IMR-90 (cell line): ENCODE results near the gene PIEZO2. TPM values are rescaled to one million over a fixed set of nuclear protein-coding genes. Genes with fewer than 3 reads are reported as not detected.
"Not testable (repeated sequence)": the region's sequence is repeated elsewhere in the genome, so short reads cannot be mapped to it uniquely, and the experiment has no call there.

Experiments
- ATAC-seq: fragments of 200-7000 bp; cut with Tn5 transposase; 2 replicates; pipeline ENCODE4 v1.9.1; 2020; ENCODE audit warnings: low read depth, mild to moderate bottlenecking, moderate library complexity
- BruUV-seq: library from RNA; stranded (reverse); fragments of 400-500 nt; replicated peaks from 2 replicates; lab custom pipeline; 2021; lab: Mats Ljungman, UMichigan
- CTCF ChIA-PET: fragments of 300-600 bp; formaldehyde crosslinking; extraction: SDS; loops from one replicate; lab custom pipeline; 2021; ENCODE audit warnings: antibody characterized with exemption; lab: Yijun Ruan, JAX
- POLR2A ChIA-PET: fragments of 300-600 bp; sonication (Branson Sonifier 250); formaldehyde crosslinking; loops from one replicate; lab custom pipeline; 2022; ENCODE audit warnings: antibody characterized with exemption; ENCODE audit not compliant: unreplicated experiment; lab: Charles Lee
- DNase-seq: peaks from one replicate; pipeline ENCODE4 v3.0.0; 2013
- H2AFZ ChIP-seq: replicated peaks from 2 replicates; pipeline ENCODE3; 2013; ENCODE audit warnings: low read length, mild to moderate bottlenecking; ENCODE audit not compliant: poor library complexity
- H2AK5ac ChIP-seq: 2 replicates; pipeline ENCODE4 v1.6.1; 2013; ENCODE audit warnings: low read depth, low read length, inconsistent platforms
- H2AK9ac ChIP-seq: replicated peaks from 2 replicates; pipeline ENCODE3; 2013; ENCODE audit warnings: mild to moderate bottlenecking, low read depth, low read length, moderate library complexity; ENCODE audit not compliant: poor library complexity
- H2BK120ac ChIP-seq: 2 replicates; pipeline ENCODE4 v1.6.1; 2013; ENCODE audit warnings: low read depth, low read length, inconsistent platforms
- H2BK15ac ChIP-seq: 3 replicates; pipeline ENCODE4 v1.6.1; 2013; ENCODE audit warnings: low read depth, low read length, inconsistent platforms
- H2BK20ac ChIP-seq: 2 replicates; pipeline ENCODE4 v1.6.1; 2013; ENCODE audit warnings: low read depth, mild to moderate bottlenecking, inconsistent platforms, low read length, moderate library complexity
- H2BK5ac ChIP-seq: 2 replicates; pipeline ENCODE4 v1.6.1; 2013; ENCODE audit warnings: mild to moderate bottlenecking, low read depth, low read length, inconsistent platforms; ENCODE audit not compliant: poor library complexity, severe bottlenecking
- H3K14ac ChIP-seq: replicated peaks from 2 replicates; pipeline ENCODE4 v1.6.1; 2013; ENCODE audit warnings: low read depth, low read length, inconsistent platforms
- H3K18ac ChIP-seq: 2 replicates; pipeline ENCODE4 v1.6.1; 2013; ENCODE audit warnings: low read depth, low read length, control low read depth
- H3K23ac ChIP-seq: 2 replicates; pipeline ENCODE4 v1.6.1; 2013; ENCODE audit warnings: low read depth, low read length, inconsistent platforms
- H3K27ac ChIP-seq: 2 replicates; pipeline ENCODE4 v1.5.1; 2013; ENCODE audit warnings: mild to moderate bottlenecking, control low read depth, low read length; ENCODE audit not compliant: insufficient read depth
- H3K27me3 ChIP-seq: 2 replicates; pipeline ENCODE4 v1.6.1; 2013; ENCODE audit warnings: low read length; ENCODE audit not compliant: control insufficient read depth, insufficient read depth
- H3K36me3 ChIP-seq: 2 replicates; pipeline ENCODE4 v1.6.1; 2013; ENCODE audit warnings: low read length, mixed read lengths; ENCODE audit not compliant: control insufficient read depth, insufficient read depth
- H3K4ac ChIP-seq: 2 replicates; pipeline ENCODE4 v1.6.1; 2013; ENCODE audit warnings: low read depth, low read length, inconsistent platforms
- H3K4me1 ChIP-seq: 2 replicates; pipeline ENCODE4 v1.6.1; 2013; ENCODE audit warnings: low read length, mixed read lengths; ENCODE audit not compliant: control insufficient read depth, insufficient read depth
- H3K4me2 ChIP-seq: 2 replicates; pipeline ENCODE4 v1.6.1; 2013; ENCODE audit warnings: low read depth, mild to moderate bottlenecking, control low read depth, low read length, moderate library complexity
- H3K4me3 ChIP-seq: 2 replicates; pipeline ENCODE4 v1.5.1; 2013; ENCODE audit warnings: low read depth, mild to moderate bottlenecking, control low read depth, low read length, moderate library complexity; ENCODE audit not compliant: insufficient read depth
- H3K56ac ChIP-seq: 2 replicates; pipeline ENCODE4 v1.6.1; 2013; ENCODE audit warnings: low read length, inconsistent platforms; ENCODE audit not compliant: insufficient read depth; ENCODE audit errors: extremely low read depth
- H3K79me1 ChIP-seq, 2 experiments: 2 replicates each; pipeline ENCODE4 v1.6.1; 2013; ENCODE audit warnings: low read length in 2 of 2, inconsistent platforms in 1 of 2, low read depth in 1 of 2
- H3K9ac ChIP-seq: 2 replicates; pipeline ENCODE4 v1.6.1; 2013; ENCODE audit warnings: low read depth, low read length, control low read depth
- H3K9me1 ChIP-seq: 2 replicates; pipeline ENCODE4 v1.6.1; 2013; ENCODE audit warnings: low read length, inconsistent platforms; ENCODE audit not compliant: insufficient read depth
- H3K9me3 ChIP-seq: 2 replicates; pipeline ENCODE4 v1.6.1; 2013; ENCODE audit warnings: low read length; ENCODE audit not compliant: control insufficient read depth, insufficient read depth
- H4K20me1 ChIP-seq: 2 replicates; pipeline ENCODE4 v1.6.1; 2013; ENCODE audit warnings: low read length, inconsistent platforms; ENCODE audit not compliant: insufficient read depth
- H4K5ac ChIP-seq: 2 replicates; pipeline ENCODE4 v1.6.1; 2013; ENCODE audit warnings: mild to moderate bottlenecking, low read depth, low read length, control low read depth
- H4K8ac ChIP-seq, 2 experiments: 2 replicates each; pipeline ENCODE4 v1.6.1; 2013; ENCODE audit warnings: low read depth in 2 of 2, low read length in 2 of 2, control low read depth in 1 of 2, inconsistent platforms in 1 of 2
- H4K91ac ChIP-seq: 2 replicates; pipeline ENCODE4 v1.6.1; 2013; ENCODE audit warnings: low read depth, low read length, inconsistent platforms; ENCODE audit not compliant: insufficient read depth
- WGBS, 2 experiments: methylation state at CpG; one replicate each; pipeline versions ENCODE4 v1.1.5 to v1.1.7; 2013; ENCODE audit warnings: missing lambda C conversion rate in 2 of 2; ENCODE audit not compliant: insufficient read length in 1 of 2; ENCODE audit errors: extremely low coverage in 2 of 2; 5-methylcytosine and 5-hydroxymethylcytosine counted together
- dilution Hi-C: fragments of 300-500 bp; cut with HindIII; formaldehyde crosslinking; loops from one replicate; pipeline ENCODE4 v1.14.3; 2018; ENCODE audit warnings: low sequenced_read_pairs; ENCODE audit not compliant: unreplicated experiment
- in situ Hi-C: fragments of 300-500 bp; cut with MboI; formaldehyde crosslinking; loops from 3 replicates; pipeline ENCODE4 v1.14.3; 2019; ENCODE audit warnings: low sequenced_read_pairs, inconsistent platforms, mixed read lengths
- intact Hi-C: fragments of 100-400 bp; cut with micrococcal nuclease; formaldehyde crosslinking; loops from 2 replicates; pipeline ENCODE4 v1.10.0; 2022
- polyA plus RNA-seq, 3 experiments: library from polyadenylated mRNA; depleted of rRNA; stranded (reverse); fragments of >200 nt; gene quantifications; 2 replicates each; pipeline ENCODE4 v1.2.3, GENCODE V29; 2012; ENCODE audit warnings: low replicate concordance in 1 of 3
- total RNA-seq: library from RNA; depleted of rRNA; stranded (reverse); fragments of >200 nt; gene quantifications from 2 replicates; pipeline ENCODE4 v1.2.3, GENCODE V29; 2012

Gene PIEZO2
- total and polyA plus RNA-seq, 2 of the 4 experiments (the other 2 are of a cell fraction), result 2.4 to 4.1 TPM

DNA sequence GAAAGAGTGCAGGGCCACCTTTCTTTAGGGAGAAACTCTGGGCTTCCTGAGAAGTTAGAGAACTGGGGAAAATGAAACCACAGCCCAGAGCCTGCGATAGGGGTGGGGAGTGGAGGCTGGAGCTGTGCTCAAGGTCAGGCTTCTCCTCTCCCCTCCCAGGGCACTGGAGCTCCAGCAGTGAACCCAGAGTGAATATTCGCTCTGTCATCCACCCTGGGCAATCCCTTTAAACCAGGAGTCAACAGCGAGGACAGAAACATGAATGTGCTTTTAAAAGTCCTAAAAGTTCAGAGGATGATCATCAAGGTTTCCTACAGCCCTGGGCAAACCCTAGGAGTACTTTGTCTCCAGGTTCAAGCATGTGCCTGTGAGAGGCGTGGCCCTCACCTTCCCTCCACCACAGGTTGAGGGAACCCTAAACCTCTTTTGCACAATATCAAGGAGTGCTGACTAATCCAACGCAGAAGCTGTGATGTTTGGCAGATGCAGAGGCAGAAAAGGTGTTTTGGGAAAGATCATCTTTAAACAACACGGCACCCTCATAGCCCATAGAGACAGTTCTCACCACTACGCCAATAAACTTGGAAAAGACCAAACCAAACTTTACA is 522.7 kb downstream of the PIEZO2 start:
- dilution Hi-C loops, H2AFZ ChIP-seq, H2BK5ac ChIP-seq, BruUV-seq, H3K36me3 ChIP-seq, H3K14ac ChIP-seq, H3K9me3 ChIP-seq, H3K4me2 ChIP-seq, H3K4me3 ChIP-seq, H3K4me1 ChIP-seq, H3K56ac ChIP-seq, H2AK5ac ChIP-seq, H3K79me1 ChIP-seq, POLR2A ChIA-PET, H4K5ac ChIP-seq, H2AK9ac ChIP-seq, H3K9ac ChIP-seq, H2BK20ac ChIP-seq, H4K91ac ChIP-seq, CTCF ChIA-PET, ATAC-seq, DNase-seq, H3K18ac ChIP-seq, H2BK120ac ChIP-seq, H3K23ac ChIP-seq, H4K20me1 ChIP-seq, H3K27ac ChIP-seq, H3K9me1 ChIP-seq, intact Hi-C loops, H3K4ac ChIP-seq, H4K8ac ChIP-seq, H3K27me3 ChIP-seq, H2BK15ac ChIP-seq: not testable (repeated sequence)
- in situ Hi-C loops, result loop anchor here (10.0 kb wide), 1 partner anchor 1588 kb away; no protein-coding TSS in a partner anchor
- no CpG with 5 or more reads among the region's 7 CpGs for WGBS, 2 experiments

GRCh38 chr18:10623606-10624005 is 525.8 kb downstream of the PIEZO2 start:
- H3K56ac ChIP-seq, intact Hi-C loops, H2BK120ac ChIP-seq, H3K9ac ChIP-seq, POLR2A ChIA-PET, H3K18ac ChIP-seq, H2BK20ac ChIP-seq, H4K8ac ChIP-seq, H3K4ac ChIP-seq, H3K9me3 ChIP-seq, H3K14ac ChIP-seq, H2AK9ac ChIP-seq, H2BK5ac ChIP-seq, H3K4me1 ChIP-seq, H3K27ac ChIP-seq, CTCF ChIA-PET, BruUV-seq, H3K4me2 ChIP-seq, H3K79me1 ChIP-seq, H4K5ac ChIP-seq, dilution Hi-C loops, H2BK15ac ChIP-seq, H3K4me3 ChIP-seq, H3K9me1 ChIP-seq, H4K91ac ChIP-seq, ATAC-seq, H3K27me3 ChIP-seq, H2AFZ ChIP-seq, DNase-seq, H3K36me3 ChIP-seq, H4K20me1 ChIP-seq, H3K23ac ChIP-seq, H2AK5ac ChIP-seq: not testable (repeated sequence)
- in situ Hi-C loops, result loop anchor here (10.0 kb wide), 1 partner anchor 1591 kb away; no protein-coding TSS in a partner anchor
- WGBS, 2 experiments, result no CpG with 5 or more reads among the region's 4 CpGs
